ENCODE results near the gene NTM. TPM values are rescaled to one million over a fixed set of nuclear protein-coding genes. Genes with fewer than 3 reads are reported as not detected.
A peak's percentile ranks its signal among the peaks of the same experiment; 100 is the strongest.

Gene NTM
- polyA plus RNA-seq, 4 donors, result 0.94 to 3.1 (median 1.4) TPM; not detected in 1

DNA sequence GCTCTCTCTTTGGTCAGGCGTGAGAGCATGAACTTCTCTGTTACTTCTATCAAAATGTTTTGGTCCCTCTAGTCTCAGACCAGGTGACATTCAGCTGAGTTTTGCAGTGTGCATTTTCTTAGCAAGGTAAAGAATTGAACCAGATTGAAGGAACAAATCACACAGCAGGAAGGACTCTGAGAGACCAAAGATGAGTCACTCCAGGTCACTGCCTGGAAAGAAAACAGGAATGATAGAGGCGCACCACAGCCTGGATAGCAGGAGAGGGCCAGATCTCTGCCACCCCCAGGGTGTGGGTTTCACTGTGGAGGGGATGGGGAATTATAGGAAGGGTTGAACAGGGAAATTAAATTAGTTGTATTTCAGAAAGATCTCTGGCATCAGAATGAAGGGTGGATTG lies 788.3 kb downstream of the NTM start:
- Histone ChIP-seq H3K27ac (ENCODE audit: low read depth in 1 of 3, low read length in 2 of 3) (no peak overlapping the region), H3K4me1 (ENCODE audit: control insufficient read depth in 3 of 3, insufficient read depth in 2 of 3, low read depth in 1 of 3, low read length in 2 of 3) (no peaks in the 10 kb centered on the region), H3K4me3 (ENCODE audit: low read depth in 1 of 3, low read length in 3 of 3) (no peak overlapping the region), H3K9me3 (ENCODE audit: control insufficient read depth in 2 of 2, insufficient read depth in 1 of 2, low read depth in 1 of 2, low read length in 1 of 2) (no peaks in the 10 kb centered on the region), H3K27me3 (ENCODE audit: control insufficient read depth in 3 of 3, insufficient read depth in 3 of 3, low read length in 3 of 3) (no peaks in the 10 kb centered on the region), H3K36me3 (ENCODE audit: control insufficient read depth in 3 of 3, insufficient read depth in 2 of 3, low read depth in 1 of 3, low read length in 3 of 3) (no peaks in the 10 kb centered on the region)
- DNase-seq (no peak), FAIRE-seq (no peak)
- 88 to 95% (median 90%) methylated on average over 2 of the region's 2 CpGs for WGBS, 3 donors

DNA sequence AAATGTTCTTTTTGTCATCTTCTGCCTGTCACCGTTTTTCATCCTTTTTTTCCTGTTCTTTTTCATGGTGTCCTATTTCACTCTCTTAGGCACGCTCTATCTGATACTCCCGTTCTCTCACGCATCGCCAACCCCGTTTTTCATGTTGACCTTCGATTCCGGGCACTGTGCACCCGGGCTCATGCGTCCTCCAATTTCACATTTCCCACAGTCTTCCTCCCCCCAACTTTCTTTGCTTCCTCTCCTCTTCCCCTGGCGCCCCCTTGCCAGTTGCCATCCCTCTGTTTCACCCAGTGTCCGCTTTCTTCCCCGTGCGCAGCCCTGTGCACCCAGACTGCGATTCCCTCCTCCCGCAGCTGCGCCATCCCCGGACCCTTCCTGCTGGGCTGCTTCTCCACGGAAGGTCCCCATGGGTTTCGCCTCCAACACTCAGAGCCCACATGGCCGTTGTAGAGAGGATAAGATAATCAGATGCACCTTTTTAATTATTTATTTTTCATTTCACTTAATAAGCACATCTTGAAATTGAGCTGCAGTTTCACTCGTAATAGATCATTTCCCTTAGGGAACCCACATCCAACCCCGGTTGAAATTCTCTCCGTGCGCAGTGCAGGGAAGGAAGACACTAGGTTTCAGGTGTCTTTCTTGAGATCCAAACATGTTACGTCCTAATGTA lies 791.1 kb downstream of the NTM start:
- H3K36me3 ChIP-seq (ENCODE audit: control insufficient read depth in 3 of 3, insufficient read depth in 2 of 3, low read depth in 1 of 3, low read length in 3 of 3), result no peaks in the 10 kb centered on the region
- WGBS, 3 donors, result 90 to 93% (median 90%) methylated on average over 26 of the region's 26 CpGs
- no peaks in the 10 kb centered on the region for H3K4me1 ChIP-seq (ENCODE audit: control insufficient read depth in 3 of 3, insufficient read depth in 2 of 3, low read depth in 1 of 3, low read length in 2 of 3)
- H3K27ac ChIP-seq (ENCODE audit: low read depth in 1 of 3, low read length in 2 of 3), result no peak overlapping the region
- no peak overlapping the region for H3K4me3 ChIP-seq (ENCODE audit: low read depth in 1 of 3, low read length in 3 of 3)
- no peaks in the 10 kb centered on the region for H3K27me3 ChIP-seq (ENCODE audit: control insufficient read depth in 3 of 3, insufficient read depth in 3 of 3, low read length in 3 of 3)
- DNase-seq (no peak), FAIRE-seq (no peak)
- no peaks in the 10 kb centered on the region for H3K9me3 ChIP-seq (ENCODE audit: control insufficient read depth in 2 of 2, insufficient read depth in 1 of 2, low read depth in 1 of 2, low read length in 1 of 2)

- H3K27ac ChIP-seq (ENCODE audit: low read depth in 1 of 3, low read length in 2 of 3), result no peak overlapping the region
- no peaks in the 10 kb centered on the region for H3K4me1 ChIP-seq (ENCODE audit: control insufficient read depth in 3 of 3, insufficient read depth in 2 of 3, low read depth in 1 of 3, low read length in 2 of 3)
- H3K36me3 ChIP-seq (ENCODE audit: control insufficient read depth in 3 of 3, insufficient read depth in 2 of 3, low read depth in 1 of 3, low read length in 3 of 3), result no peaks in the 10 kb centered on the region
- H3K9me3 ChIP-seq (ENCODE audit: control insufficient read depth in 2 of 2, insufficient read depth in 1 of 2, low read depth in 1 of 2, low read length in 1 of 2), result no peaks in the 10 kb centered on the region
- DNase-seq (no peak), FAIRE-seq (no peak)
- H3K4me3 ChIP-seq (ENCODE audit: low read depth in 1 of 3, low read length in 3 of 3), result no peak overlapping the region
- no peaks in the 10 kb centered on the region for H3K27me3 ChIP-seq (ENCODE audit: control insufficient read depth in 3 of 3, insufficient read depth in 3 of 3, low read length in 3 of 3)
- 68 to 69% (median 69%) methylated on average over 3 of the region's 3 CpGs for WGBS, 3 donors
Measured at GRCh38 chr11:132168344-132168981, 798.0 kb downstream of the NTM start.

DNA sequence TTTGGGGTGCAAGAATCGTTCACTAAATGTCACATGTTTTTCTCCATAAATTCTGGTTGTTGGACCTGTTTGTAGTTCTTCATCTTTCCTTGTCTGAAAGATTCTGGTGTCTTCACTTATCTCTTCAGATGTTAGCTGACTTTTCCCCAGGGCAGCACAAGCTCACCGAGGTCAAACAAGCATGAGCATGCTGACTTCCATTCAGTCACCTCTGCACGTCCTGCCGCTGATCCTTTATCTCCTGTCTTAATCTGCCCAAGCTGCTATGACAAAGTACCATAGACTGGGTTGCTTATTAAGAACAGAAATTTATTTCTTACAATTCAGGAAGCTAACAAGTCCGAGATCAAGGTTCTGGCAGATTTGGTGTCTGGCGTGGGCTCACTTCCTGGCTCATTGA lies 800.6 kb downstream of the NTM start:
- H3K4me3 ChIP-seq (ENCODE audit: low read depth in 1 of 3, low read length in 3 of 3), result no peak overlapping the region
- no peaks in the 10 kb centered on the region for H3K4me1 ChIP-seq (ENCODE audit: control insufficient read depth in 3 of 3, insufficient read depth in 2 of 3, low read depth in 1 of 3, low read length in 2 of 3)
- no peak for DNase-seq
- no peaks in the 10 kb centered on the region for H3K9me3 ChIP-seq (ENCODE audit: control insufficient read depth in 2 of 2, insufficient read depth in 1 of 2, low read depth in 1 of 2, low read length in 1 of 2)
- no peak for FAIRE-seq
- no peaks in the 10 kb centered on the region for H3K36me3 ChIP-seq (ENCODE audit: control insufficient read depth in 3 of 3, insufficient read depth in 2 of 3, low read depth in 1 of 3, low read length in 3 of 3)
- WGBS, 3 donors, result 75 to 80% (median 77%) methylated on average over 6 of the region's 6 CpGs
- H3K27ac ChIP-seq (ENCODE audit: low read depth in 1 of 3, low read length in 2 of 3), result no peak overlapping the region
- H3K27me3 ChIP-seq (ENCODE audit: control insufficient read depth in 3 of 3, insufficient read depth in 3 of 3, low read length in 3 of 3), result no peaks in the 10 kb centered on the region

GRCh38 chr11:132174362-132175255 lies 804.2 kb downstream of the NTM start:
- 51 to 62% (median 55%) methylated on average over 15 of the region's 15 CpGs for WGBS, 3 donors
- Histone ChIP-seq H3K9me3 (ENCODE audit: control insufficient read depth in 2 of 2, insufficient read depth in 1 of 2, low read depth in 1 of 2, low read length in 1 of 2) (no peaks in the 10 kb centered on the region), H3K4me3 (ENCODE audit: low read depth in 1 of 3, low read length in 3 of 3) (no peak overlapping the region), H3K27me3 (ENCODE audit: control insufficient read depth in 3 of 3, insufficient read depth in 3 of 3, low read length in 3 of 3) (no peaks in the 10 kb centered on the region), H3K27ac (ENCODE audit: low read depth in 1 of 3, low read length in 2 of 3) (no peak overlapping the region), H3K36me3 (ENCODE audit: control insufficient read depth in 3 of 3, insufficient read depth in 2 of 3, low read depth in 1 of 3, low read length in 3 of 3) (no peaks in the 10 kb centered on the region), H3K4me1 (ENCODE audit: control insufficient read depth in 3 of 3, insufficient read depth in 2 of 3, low read depth in 1 of 3, low read length in 2 of 3) (no peaks in the 10 kb centered on the region)
- no peak for DNase-seq
- no peak for FAIRE-seq

- Histone ChIP-seq H3K36me3 (ENCODE audit: control insufficient read depth in 3 of 3, insufficient read depth in 2 of 3, low read depth in 1 of 3, low read length in 3 of 3) (no peaks in the 10 kb centered on the region), H3K4me3 (ENCODE audit: low read depth in 1 of 3, low read length in 3 of 3) (no peak overlapping the region), H3K27me3 (ENCODE audit: control insufficient read depth in 3 of 3, insufficient read depth in 3 of 3, low read length in 3 of 3) (no peaks in the 10 kb centered on the region), H3K4me1 (ENCODE audit: control insufficient read depth in 3 of 3, insufficient read depth in 2 of 3, low read depth in 1 of 3, low read length in 2 of 3) (no peaks in the 10 kb centered on the region), H3K9me3 (ENCODE audit: control insufficient read depth in 2 of 2, insufficient read depth in 1 of 2, low read depth in 1 of 2, low read length in 1 of 2) (no peaks in the 10 kb centered on the region), H3K27ac (ENCODE audit: low read depth in 1 of 3, low read length in 2 of 3) (no peak overlapping the region)
- DNase-seq (peak in 1 of 2 donors; percentile 24), FAIRE-seq (no peak)
- 11 to 21% (median 13%) methylated on average over 1 of the region's 1 CpG for WGBS, 3 donors
Measured at GRCh38 chr11:132177106-132177505, 806.7 kb downstream of the NTM start.

DNA sequence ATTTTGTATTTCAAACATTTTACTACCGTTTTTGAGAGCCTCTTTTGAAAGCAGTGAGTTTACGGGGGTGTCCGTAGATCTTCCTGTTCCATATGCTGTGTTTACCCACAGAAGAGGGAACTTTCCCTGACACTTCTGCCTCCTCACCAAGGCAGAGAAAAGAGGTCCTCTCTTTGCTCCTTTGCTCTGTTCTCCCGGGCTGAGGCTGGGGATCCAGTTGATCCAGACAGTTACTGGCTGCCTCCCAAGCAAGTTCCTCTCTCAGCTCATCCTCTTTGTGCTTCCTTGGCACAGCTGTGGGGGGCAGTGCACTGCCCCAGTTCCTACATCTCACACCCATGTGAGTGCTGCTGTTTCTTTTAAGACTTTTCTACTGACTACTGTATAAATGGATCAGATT lies 813.7 kb downstream of the NTM start:
- DNase-seq (no peak), FAIRE-seq (no peak)
- Histone ChIP-seq H3K4me1 (ENCODE audit: control insufficient read depth in 3 of 3, insufficient read depth in 2 of 3, low read depth in 1 of 3, low read length in 2 of 3) (no peaks in the 10 kb centered on the region), H3K27me3 (ENCODE audit: control insufficient read depth in 3 of 3, insufficient read depth in 3 of 3, low read length in 3 of 3) (no peaks in the 10 kb centered on the region), H3K9me3 (ENCODE audit: control insufficient read depth in 2 of 2, insufficient read depth in 1 of 2, low read depth in 1 of 2, low read length in 1 of 2) (no peaks in the 10 kb centered on the region), H3K27ac (ENCODE audit: low read depth in 1 of 3, low read length in 2 of 3) (no peak overlapping the region), H3K36me3 (ENCODE audit: control insufficient read depth in 3 of 3, insufficient read depth in 2 of 3, low read depth in 1 of 3, low read length in 3 of 3) (no peaks in the 10 kb centered on the region), H3K4me3 (ENCODE audit: low read depth in 1 of 3, low read length in 3 of 3) (no peak overlapping the region)
- WGBS, 3 donors, result 54 to 69% (median 67%) methylated on average over 4 of the region's 4 CpGs

- no peak for DNase-seq
- Histone ChIP-seq H3K9me3 (ENCODE audit: control insufficient read depth in 2 of 2, insufficient read depth in 1 of 2, low read depth in 1 of 2, low read length in 1 of 2) (no peaks in the 10 kb centered on the region), H3K36me3 (ENCODE audit: control insufficient read depth in 3 of 3, insufficient read depth in 2 of 3, low read depth in 1 of 3, low read length in 3 of 3) (no peaks in the 10 kb centered on the region), H3K27me3 (ENCODE audit: control insufficient read depth in 3 of 3, insufficient read depth in 3 of 3, low read length in 3 of 3) (no peaks in the 10 kb centered on the region), H3K4me1 (ENCODE audit: control insufficient read depth in 3 of 3, insufficient read depth in 2 of 3, low read depth in 1 of 3, low read length in 2 of 3) (no peaks in the 10 kb centered on the region), H3K27ac (ENCODE audit: low read depth in 1 of 3, low read length in 2 of 3) (no peak overlapping the region), H3K4me3 (ENCODE audit: low read depth in 1 of 3, low read length in 3 of 3) (no peak overlapping the region)
- no peak for FAIRE-seq
- 82 to 84% (median 83%) methylated on average over 12 of the region's 12 CpGs for WGBS, 3 donors
Measured at GRCh38 chr11:132185726-132186592, 815.5 kb downstream of the NTM start.

Measured in small intestine (tissue), 7 donors.